ENCODE data around the gene CCDC88C.

CCDC88C gene

DNA sequence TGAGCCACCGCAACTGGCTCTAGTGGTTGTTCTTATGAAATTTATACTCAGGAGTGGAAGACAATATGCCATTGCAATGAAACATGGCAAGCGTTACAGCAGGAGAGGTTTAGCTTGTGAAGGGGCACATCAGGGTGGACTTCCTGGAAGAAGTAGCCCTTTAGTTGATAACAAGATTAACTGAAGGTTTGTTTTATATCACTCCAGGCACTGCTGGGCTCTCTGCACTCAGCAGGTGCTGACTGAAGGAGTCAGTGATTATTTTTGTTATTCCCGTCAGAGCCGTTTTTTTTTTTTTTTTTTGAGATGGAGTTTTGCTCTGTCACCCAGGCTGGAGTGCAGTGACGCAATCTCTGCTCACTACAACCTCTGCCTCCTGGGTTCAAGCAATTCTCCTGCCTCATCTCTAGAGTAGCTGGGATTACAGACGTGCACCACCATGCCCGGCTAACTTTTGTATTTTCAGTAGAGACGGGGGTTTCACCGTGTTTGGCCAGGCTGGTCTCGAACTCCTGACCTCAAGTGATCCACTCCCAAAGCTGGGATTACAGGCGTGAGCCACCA is 155.6 kb downstream of the CCDC88C start:
- Histone ChIP-seq H3K9ac (no peak overlapping the region), H4K20me1 (peaks cover 0 to 17% (median 6%) of the 10 kb centered on the region in 11 experiments; a peak in 7 of 22 replicates), H3K36me3 (no peaks in the 10 kb centered on the region), H3K4me3 (no peak overlapping the region), H3K4me1 (peaks cover 17 to 31% (median 22%) of the 10 kb centered on the region in 10 experiments; a peak in 19 of 20 replicates), H3K27ac (no peak overlapping the region), H3K9me3 (replicated peaks in 1 of 11) (0 out of 22 replicates have a peak, but pooled peaks cover 0 to 5% (median 0%) of the 10 kb centered on the region in 11 experiments), H3K4me2 (no peak overlapping the region; a peak in 1 of 22 replicates), H3K27me3 (peaks cover 32 to 40% (median 37%) of the 10 kb centered on the region in 11 experiments)
- peak in 2 of 11 experiments; percentile 32 to 58; a peak in 3 of 22 replicates for TF ChIP-seq Cebpa-rat (IDR thresholded peaks at IDR 0.05)

DNA sequence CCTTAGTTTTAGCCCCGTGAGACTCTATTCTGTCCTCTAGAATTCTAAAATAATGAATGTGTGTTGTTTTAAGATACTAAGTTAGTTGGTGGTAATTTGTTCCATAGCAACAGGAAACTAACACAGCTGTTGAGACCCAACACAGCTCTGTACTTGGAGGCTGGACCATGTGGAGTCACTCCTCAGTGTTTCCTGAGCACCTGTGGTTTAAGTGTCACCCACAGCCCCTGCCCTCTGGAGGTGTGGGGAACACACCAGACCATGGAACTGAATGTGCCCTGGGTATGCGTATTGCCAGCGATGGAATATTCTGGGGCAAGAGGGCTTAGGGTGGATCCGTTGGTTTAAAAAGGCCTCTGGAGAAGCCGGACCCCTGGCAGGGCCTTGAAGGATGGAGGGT is 156.5 kb downstream of the CCDC88C start:
- H3K9ac ChIP-seq = no peak overlapping the region
- peaks cover 17 to 34% (median 23%) of the 10 kb centered on the region in 10 experiments; a peak in 19 of 20 replicates for H3K4me1 ChIP-seq
- no peak overlapping the region for H3K4me3 ChIP-seq
- 0 out of 22 replicates have a peak, but pooled peaks cover 0 to 5% (median 0%) of the 10 kb centered on the region in 11 experiments for H3K9me3 ChIP-seq (replicated peaks in 1 of 11)
- H3K27me3 ChIP-seq = peaks cover 32 to 40% (median 32%) of the 10 kb centered on the region in 11 experiments
- H4K20me1 ChIP-seq = peaks cover 0 to 17% (median 6%) of the 10 kb centered on the region in 11 experiments; a peak in 7 of 22 replicates
- TF ChIP-seq Cebpa-rat (IDR thresholded peaks at IDR 0.05) = no peak
- H3K36me3 ChIP-seq = no peaks in the 10 kb centered on the region
- H3K27ac ChIP-seq = no peak overlapping the region
- H3K4me2 ChIP-seq = peak overlapping the region in 5 of 11 experiments; percentile 29 to 43 (median 41); a peak in 10 of 22 replicates

DNA sequence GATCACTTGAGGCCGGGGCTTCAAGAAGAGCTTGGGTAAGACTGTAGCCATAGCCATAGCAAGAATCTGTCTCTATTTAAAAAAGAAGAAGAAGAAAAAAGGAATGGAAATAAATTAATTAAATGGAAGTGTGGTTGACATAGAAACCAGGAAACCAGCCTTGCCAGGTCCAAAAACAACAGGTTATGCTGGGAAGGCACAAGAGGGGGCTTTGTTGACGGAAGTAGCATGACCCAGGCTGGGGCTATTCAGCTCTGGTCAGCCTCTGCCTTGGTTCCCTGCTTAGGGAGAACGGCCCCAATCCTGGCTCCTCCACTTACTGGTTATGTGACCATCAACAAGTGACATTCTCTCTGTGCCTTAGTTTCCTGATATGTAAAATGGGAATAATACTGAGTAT is 158.7 kb downstream of the CCDC88C start:
- H3K36me3 ChIP-seq = no peaks in the 10 kb centered on the region
- H3K4me1 ChIP-seq = peaks cover 19 to 48% (median 38%) of the 10 kb centered on the region in 10 experiments
- peaks cover 0 to 6% (median 0%) of the 10 kb centered on the region in 11 experiments; a peak in 4 of 22 replicates for H4K20me1 ChIP-seq
- 0 out of 22 replicates have a peak, but pooled peaks cover 0 to 5% (median 0%) of the 10 kb centered on the region in 11 experiments for H3K9me3 ChIP-seq (replicated peaks in 1 of 11)
- H3K4me3 ChIP-seq = no peak overlapping the region
- 0 out of 22 replicates have a peak overlapping the region, but pooled peaks of 2 of the 11 experiments have one; percentile 25 to 29 for H3K4me2 ChIP-seq
- peaks cover 10 to 25% (median 13%) of the 10 kb centered on the region in 11 experiments for H3K27me3 ChIP-seq
- no peak overlapping the region for H3K9ac ChIP-seq
- no peak for TF ChIP-seq Cebpa-rat (IDR thresholded peaks at IDR 0.05)
- no peak overlapping the region for H3K27ac ChIP-seq

DNA sequence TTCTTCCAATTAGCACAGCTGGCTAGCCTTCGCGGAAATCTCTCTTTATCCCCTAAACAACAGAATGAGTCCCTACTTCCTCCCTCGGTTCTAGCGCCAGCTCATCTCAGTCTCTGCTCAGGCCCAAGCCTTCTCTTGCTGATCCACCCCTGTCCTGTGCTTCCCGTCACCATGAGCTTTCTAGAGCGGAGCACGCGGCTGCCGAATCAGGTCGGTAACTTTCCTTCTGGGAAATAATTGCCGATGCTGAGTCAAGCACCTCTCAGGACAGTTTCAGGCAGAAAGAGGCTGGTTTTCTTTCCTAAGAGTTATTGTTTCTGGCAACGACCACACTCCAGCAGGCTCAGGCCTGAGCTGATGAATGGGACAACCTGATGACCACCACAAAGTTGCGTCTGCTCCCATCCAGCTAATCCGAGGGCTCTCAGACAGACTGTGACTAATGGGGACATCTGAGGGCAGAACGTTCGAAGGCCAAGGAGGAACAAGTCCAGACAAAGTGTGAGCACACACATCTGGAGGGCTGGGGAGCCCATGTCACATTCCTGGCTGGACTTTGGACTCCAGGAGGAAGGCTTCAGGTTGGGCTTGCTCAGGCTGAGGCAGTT is 159.5 kb downstream of the CCDC88C start:
- peaks cover 0 to 5% (median 0%) of the 10 kb centered on the region in 11 experiments; a peak in 1 of 22 replicates for H4K20me1 ChIP-seq
- no peak overlapping the region for H3K27ac ChIP-seq
- no peak overlapping the region for H3K4me3 ChIP-seq
- peak overlapping the region; percentile 13 to 62 (median 36); a peak in 20 of 22 replicates for H3K4me2 ChIP-seq
- H3K9me3 ChIP-seq (replicated peaks in 1 of 11) = 0 out of 22 replicates have a peak, but pooled peaks cover 0 to 5% (median 0%) of the 10 kb centered on the region in 11 experiments
- H3K9ac ChIP-seq = no peak overlapping the region
- H3K36me3 ChIP-seq = no peaks in the 10 kb centered on the region
- H3K4me1 ChIP-seq = peaks cover 24 to 55% (median 45%) of the 10 kb centered on the region in 10 experiments
- TF ChIP-seq Cebpa-rat (IDR thresholded peaks at IDR 0.05) = no peak
- peaks cover 3 to 25% (median 13%) of the 10 kb centered on the region in 11 experiments; a peak in 21 of 22 replicates for H3K27me3 ChIP-seq

DNA sequence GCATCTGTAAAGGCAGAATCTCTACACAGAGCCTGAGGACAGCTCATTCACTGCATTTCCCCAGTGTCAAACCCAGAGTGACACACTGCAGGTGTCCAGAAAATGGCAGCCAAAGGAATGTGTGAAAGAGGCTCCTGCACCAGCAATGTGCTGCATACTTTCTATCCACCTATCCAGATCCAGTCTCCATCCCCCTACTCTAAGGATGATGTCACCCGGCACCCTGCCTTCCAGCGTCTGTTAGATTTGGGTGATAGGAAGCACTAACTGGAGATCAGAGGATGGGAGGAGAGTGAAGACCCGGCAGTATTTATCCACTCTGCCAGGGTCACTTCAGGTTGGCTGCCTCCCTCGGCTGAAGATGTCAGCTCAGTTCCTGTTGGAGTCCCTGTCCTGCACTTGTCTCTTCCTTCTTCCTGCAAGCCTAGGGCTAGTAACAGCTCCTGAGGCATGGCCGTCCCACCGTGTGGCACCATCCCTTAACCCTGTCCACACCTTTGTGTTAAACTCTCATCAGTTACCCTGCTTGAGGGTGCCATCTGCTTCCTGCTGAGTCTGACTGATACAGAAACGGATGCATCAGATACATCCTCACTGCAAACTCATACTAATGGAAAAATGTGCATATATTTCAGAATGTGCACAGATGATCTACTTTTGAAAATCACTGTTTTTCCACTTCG is 160.2 kb downstream of the CCDC88C start:
- Histone ChIP-seq H3K4me3 (no peak overlapping the region), H3K27ac (no peak overlapping the region), H3K27me3 (peaks cover 6 to 28% (median 17%) of the 10 kb centered on the region in 11 experiments; a peak in 20 of 22 replicates), H3K4me1 (peaks cover 29 to 62% (median 51%) of the 10 kb centered on the region in 10 experiments), H3K9me3 (replicated peaks in 1 of 11) (0 out of 22 replicates have a peak, but pooled peaks cover 0 to 5% (median 0%) of the 10 kb centered on the region in 11 experiments), H3K4me2 (peak overlapping the region; percentile 13 to 62 (median 36); a peak in 21 of 22 replicates), H4K20me1 (peaks cover 0 to 5% (median 0%) of the 10 kb centered on the region in 11 experiments; a peak in 1 of 22 replicates), H3K9ac (no peak overlapping the region), H3K36me3 (no peaks in the 10 kb centered on the region)
- no peak for TF ChIP-seq Cebpa-rat (IDR thresholded peaks at IDR 0.05)

DNA sequence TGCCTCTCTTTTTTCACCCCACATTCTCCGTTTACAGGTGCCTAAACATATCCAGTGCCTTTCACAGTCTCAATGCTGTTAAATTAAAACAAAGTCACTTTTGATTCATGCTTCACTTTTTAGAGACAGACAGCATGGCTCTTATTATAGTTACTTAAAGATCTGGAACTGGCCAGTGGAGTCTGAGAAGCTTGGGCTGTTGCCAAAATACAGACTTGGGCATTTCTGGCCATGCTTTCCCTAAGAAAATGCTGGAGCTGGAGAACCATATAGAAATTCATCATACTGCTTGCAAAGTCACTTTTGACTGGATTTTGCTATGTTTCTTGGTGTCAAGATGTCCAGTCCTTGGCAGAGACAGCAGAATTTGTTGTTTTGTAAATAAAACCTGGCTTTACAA is 161.0 kb downstream of the CCDC88C start:
- TF ChIP-seq Cebpa-rat (IDR thresholded peaks at IDR 0.05) = no peak
- Histone ChIP-seq H3K27ac (no peak overlapping the region), H3K4me3 (no peak overlapping the region), H4K20me1 (peaks cover 0 to 5% (median 0%) of the 10 kb centered on the region in 11 experiments; a peak in 1 of 22 replicates), H3K4me1 (peaks cover 29 to 61% (median 51%) of the 10 kb centered on the region in 10 experiments), H3K36me3 (no peaks in the 10 kb centered on the region), H3K4me2 (peak overlapping the region in 1 of 11 experiments; percentile 62; a peak in 3 of 22 replicates), H3K9ac (no peak overlapping the region), H3K9me3 (replicated peaks in 1 of 11) (0 out of 22 replicates have a peak, but pooled peaks cover 0 to 5% (median 0%) of the 10 kb centered on the region in 11 experiments), H3K27me3 (peaks cover 6 to 28% (median 17%) of the 10 kb centered on the region in 11 experiments; a peak in 20 of 22 replicates)

DNA sequence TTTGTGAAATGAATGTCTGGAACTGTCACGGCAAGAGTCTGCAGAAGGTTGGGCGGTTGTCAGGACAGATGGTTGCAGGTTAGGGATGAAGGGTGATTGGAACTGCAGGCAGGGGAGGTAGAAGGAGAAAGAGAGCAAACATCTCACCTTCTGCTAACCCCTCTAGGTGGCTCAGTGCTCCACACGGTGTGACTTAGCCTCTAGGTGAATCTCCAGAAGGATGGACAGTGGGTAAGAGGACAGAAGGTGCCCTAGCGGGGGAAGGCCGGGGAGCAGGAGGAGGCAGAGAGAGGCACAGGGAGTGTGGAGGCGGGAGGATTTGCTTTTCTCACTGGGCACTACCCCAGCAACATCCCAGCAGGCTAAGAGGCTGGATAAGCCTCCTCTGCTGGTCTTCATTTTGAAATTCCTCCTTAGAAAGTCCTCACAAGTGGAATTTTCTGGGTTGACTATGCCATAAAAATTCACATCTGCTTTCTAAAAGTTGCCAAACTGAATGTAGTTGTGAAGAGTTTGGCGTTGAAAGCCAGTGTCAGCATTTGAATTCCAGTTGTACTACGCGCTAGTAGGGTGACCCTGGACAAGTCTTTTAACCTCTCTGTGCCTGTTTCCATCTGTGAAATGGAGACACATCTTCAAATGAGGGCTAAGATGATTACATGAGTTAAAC is 162.5 kb downstream of the CCDC88C start:
- Histone ChIP-seq H3K27me3 (peaks cover 6 to 28% (median 17%) of the 10 kb centered on the region in 11 experiments; a peak in 20 of 22 replicates), H3K27ac (peak overlapping the region in 3 of 11 experiments; percentile 18 to 41 (median 33); a peak in 3 of 22 replicates), H3K9ac (no peak overlapping the region; a peak in 1 of 22 replicates), H3K4me1 (peaks cover 42 to 66% (median 58%) of the 10 kb centered on the region in 10 experiments), H3K9me3 (replicated peaks in 1 of 11) (no peaks in the 10 kb centered on the region), H3K4me2 (peak overlapping the region in 9 of 11 experiments; percentile 86 to 100 (median 99); a peak in 19 of 22 replicates), H3K36me3 (no peaks in the 10 kb centered on the region), H3K4me3 (no peak overlapping the region), H4K20me1 (peaks cover 0 to 5% (median 0%) of the 10 kb centered on the region in 11 experiments; a peak in 1 of 22 replicates)
- TF ChIP-seq Cebpa-rat (IDR thresholded peaks at IDR 0.05) = no peak

DNA sequence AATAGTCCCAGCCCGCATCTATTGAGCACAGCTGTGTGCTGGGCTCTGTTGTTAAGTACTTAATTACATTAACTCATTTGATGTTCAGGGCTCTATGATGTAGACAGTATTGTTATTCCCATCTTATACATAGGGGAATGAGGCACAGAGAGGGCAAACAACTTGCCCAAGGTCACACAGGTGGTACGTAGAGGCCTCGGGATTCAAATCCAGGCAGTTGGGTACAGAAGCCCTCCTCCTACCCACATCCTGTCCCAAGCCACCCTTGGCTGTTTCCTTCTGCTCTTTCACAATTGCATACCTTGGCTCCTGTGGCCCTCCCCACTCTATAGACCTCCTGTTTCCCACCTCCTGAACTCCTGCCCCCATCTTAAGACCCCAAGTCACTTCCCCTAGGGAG is 163.2 kb downstream of the CCDC88C start:
- Histone ChIP-seq H3K4me1 (peaks cover 49 to 73% (median 65%) of the 10 kb centered on the region in 10 experiments), H3K36me3 (no peaks in the 10 kb centered on the region), H4K20me1 (peaks cover 0 to 5% (median 0%) of the 10 kb centered on the region in 11 experiments; a peak in 1 of 22 replicates), H3K4me3 (no peak overlapping the region; a peak in 1 of 20 replicates), H3K9me3 (replicated peaks in 1 of 11) (no peaks in the 10 kb centered on the region), H3K27me3 (peaks cover 6 to 28% (median 17%) of the 10 kb centered on the region in 11 experiments; a peak in 20 of 22 replicates), H3K27ac (peak overlapping the region in 4 of 11 experiments; percentile 38 to 67 (median 60); a peak in 2 of 22 replicates), H3K4me2 (peak overlapping the region; percentile 86 to 100 (median 99); a peak in 21 of 22 replicates), H3K9ac (peak overlapping the region in 1 of 11 experiments; percentile 77; a peak in 1 of 22 replicates)
- TF ChIP-seq Cebpa-rat (IDR thresholded peaks at IDR 0.05) = 0 out of 22 replicates have a peak, but pooled peaks of 2 of the 11 experiments have one; percentile 12 to 25

All from BLaER1 treated with 17β-estradiol and CSF1 and Interleukin-3, amounts not matched to agents 10 nM and 100 nM (cell line).